OCI-LY1 (cell line): ENCODE measurements around the gene DPP6.

ENCODE experiments used
- H2AFZ ChIP-seq: fragments of 200-600 bp; sonication (generic), shearing (Covaris generic); 2 replicates; pipeline ENCODE4 v1.6.0; 2014; ENCODE audit warnings: antibody characterized with exemption, mild to moderate bottlenecking, low read length
- H3F3A ChIP-seq: fragments of 200-600 bp; sonication (generic), shearing (Covaris generic); 2 replicates; pipeline ENCODE4 v1.6.0; 2014; ENCODE audit warnings: mild to moderate bottlenecking, antibody characterized with exemption, low read length, moderate library complexity; ENCODE audit not compliant: insufficient read depth
- H3K27ac ChIP-seq: fragments of 200-600 bp; sonication (generic); 2 replicates; pipeline ENCODE4 v1.5.1; 2014; ENCODE audit warnings: low read length, mixed run types, mild to moderate bottlenecking, low read depth; ENCODE audit not compliant: poor library complexity, severe bottlenecking
- H3K27me3 ChIP-seq: fragments of 200-600 bp; sonication (generic); 2 replicates; pipeline ENCODE4 v1.6.0; 2014; ENCODE audit warnings: antibody characterized with exemption, mild to moderate bottlenecking, low read length, moderate library complexity; ENCODE audit not compliant: insufficient read depth
- H3K36me3 ChIP-seq: fragments of 200-600 bp; sonication (generic); 2 replicates; pipeline ENCODE4 v1.6.1; 2014; ENCODE audit warnings: mild to moderate bottlenecking, antibody characterized with exemption, low read length, moderate library complexity, mixed read lengths; ENCODE audit not compliant: insufficient read depth
- H3K4me1 ChIP-seq: fragments of 200-600 bp; sonication (generic); 2 replicates; pipeline ENCODE4 v1.5.1; 2014; ENCODE audit warnings: mild to moderate bottlenecking, low read length, moderate library complexity; ENCODE audit not compliant: insufficient read depth, severe bottlenecking
- H3K4me2 ChIP-seq: fragments of 200-600 bp; sonication (generic), shearing (Covaris generic); 2 replicates; pipeline ENCODE4 v1.6.1; 2014; ENCODE audit warnings: low read length
- H3K4me3 ChIP-seq: fragments of 200-600 bp; sonication (generic); 2 replicates; pipeline ENCODE4 v1.5.1; 2014; ENCODE audit warnings: low read length, low read depth, mild to moderate bottlenecking, mixed read lengths; ENCODE audit not compliant: poor library complexity, severe bottlenecking
- H3K79me2 ChIP-seq: fragments of 200-600 bp; shearing (Covaris generic); 2 replicates; pipeline ENCODE4 v1.6.1; 2016; ENCODE audit warnings: mixed run types, low read length, mixed read lengths; ENCODE audit not compliant: insufficient read depth
- H3K9ac ChIP-seq: fragments of 200-600 bp; sonication (generic), shearing (Covaris generic); 2 replicates; pipeline ENCODE4 v1.6.1; 2014; ENCODE audit warnings: mild to moderate bottlenecking, low read length, mixed read lengths
- H3K9me2 ChIP-seq: fragments of 200-600 bp; sonication (generic), shearing (Covaris generic); 2 replicates; pipeline ENCODE4 v1.6.1; 2014; ENCODE audit warnings: low read depth, mild to moderate bottlenecking, low read length, mixed read lengths
- H3K9me3 ChIP-seq: fragments of 200-600 bp; shearing (Covaris generic); 2 replicates; pipeline ENCODE4 v1.6.1; 2014; ENCODE audit warnings: low read length, mixed read lengths
- H4K20me1 ChIP-seq: fragments of 200-600 bp; sonication (generic), shearing (Covaris generic); 2 replicates; pipeline ENCODE4 v1.6.0; 2016; ENCODE audit warnings: mild to moderate bottlenecking, low read length; ENCODE audit not compliant: insufficient read depth
- EZH2 ChIP-seq: fragments of 200-600 bp; sonication (generic), shearing (Covaris generic); IDR thresholded peaks from 2 replicates; pipeline ENCODE4 v1.8.0; 2017; ENCODE audit warnings: borderline replicate concordance, mixed run types, mild to moderate bottlenecking, antibody characterized with exemption, low read length, moderate library complexity, mixed read lengths
- TF ChIP-seq, protein P1 (sequence below): fragments of 200-600 bp; sonication (generic), shearing (Covaris generic); IDR thresholded peaks from 2 replicates; pipeline ENCODE4 v1.5.1; 2017; ENCODE audit warnings: mild to moderate bottlenecking, antibody characterized with exemption, low read length, moderate library complexity, mixed read lengths

Gene DPP6

DNA sequence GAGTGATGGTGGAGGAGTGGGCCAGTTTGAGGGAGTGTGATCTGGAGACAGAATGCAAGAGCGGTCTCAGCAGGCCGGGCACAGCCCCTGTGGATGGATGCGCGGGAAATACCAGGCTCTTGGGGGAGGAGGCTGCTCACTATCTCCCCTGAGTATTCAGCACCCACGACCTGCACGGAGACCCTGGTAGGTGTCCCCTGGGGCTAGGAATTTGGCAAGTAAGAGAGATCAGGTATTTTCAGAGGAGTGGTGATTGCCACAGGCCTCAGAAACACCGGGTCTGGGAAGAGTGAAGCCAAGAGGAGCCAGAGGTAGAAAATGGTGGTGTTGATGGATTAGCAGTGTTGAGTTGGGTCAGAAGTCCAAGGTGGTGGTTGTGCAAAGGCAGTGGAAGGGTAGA lies 524.4 kb downstream of the DPP6 start:
- no peaks in the 10 kb centered on the region for H3K9me2 ChIP-seq
- no peaks in the 10 kb centered on the region for H3K4me1 ChIP-seq
- no peak overlapping the region for H2AFZ ChIP-seq
- no peaks in the 10 kb centered on the region for H3K36me3 ChIP-seq
- no peak overlapping the region for H3K27ac ChIP-seq
- H3K79me2 ChIP-seq, result no peaks in the 10 kb centered on the region
- H3K9ac ChIP-seq, result no peak overlapping the region
- H3K4me3 ChIP-seq, result no peak overlapping the region
- no peak overlapping the region for H3K4me2 ChIP-seq
- no peaks in the 10 kb centered on the region for H3K9me3 ChIP-seq
- H3F3A ChIP-seq, result no peaks in the 10 kb centered on the region
- no peak for TF ChIP-seq EZH2
- H4K20me1 ChIP-seq, result no peaks in the 10 kb centered on the region
- no peaks in the 10 kb centered on the region for H3K27me3 ChIP-seq

DNA sequence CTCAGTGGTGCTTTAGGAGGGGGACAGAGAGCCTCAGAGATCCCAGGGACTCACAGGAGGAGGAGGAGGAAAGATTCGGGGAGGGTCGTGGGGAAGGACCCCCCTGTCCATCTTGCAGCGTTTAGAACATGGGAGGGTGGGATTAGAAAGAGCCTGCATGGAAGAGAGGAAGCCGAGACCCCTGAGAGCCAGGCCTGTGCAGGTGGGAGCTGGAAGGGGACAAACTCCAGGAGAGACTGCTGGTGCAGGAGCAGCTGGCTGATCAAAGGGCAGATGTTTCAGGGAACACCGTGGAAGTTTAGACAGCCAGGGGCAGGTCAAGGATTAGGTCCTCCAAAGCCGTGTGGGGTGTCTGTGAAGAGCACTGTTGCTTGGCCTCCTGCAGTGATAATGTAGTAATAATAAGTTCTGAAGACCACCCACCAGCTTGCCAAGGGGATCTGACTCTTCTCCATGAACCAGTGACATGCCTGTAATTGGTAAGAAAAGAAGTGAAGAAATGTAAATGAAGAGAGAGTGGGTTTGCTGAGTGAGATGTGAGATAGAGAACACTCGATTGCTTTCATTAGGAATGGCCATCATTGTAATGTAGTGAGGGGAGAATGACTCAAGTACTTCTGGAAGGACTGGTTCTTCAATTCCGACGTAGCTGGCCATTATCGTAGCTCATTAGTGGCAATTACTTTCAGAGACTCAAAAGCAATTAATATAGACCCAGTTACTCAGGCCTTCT lies 525.1 kb downstream of the DPP6 start:
- Histone ChIP-seq H3K79me2 (no peaks in the 10 kb centered on the region), H3K36me3 (no peaks in the 10 kb centered on the region), H3K9me3 (no peaks in the 10 kb centered on the region), H3K9ac (no peak overlapping the region), H3F3A (no peaks in the 10 kb centered on the region), H4K20me1 (no peaks in the 10 kb centered on the region), H3K4me3 (no peak overlapping the region), H2AFZ (no peak overlapping the region), H3K4me1 (no peaks in the 10 kb centered on the region), H3K4me2 (no peak overlapping the region), H3K27ac (no peak overlapping the region), H3K9me2 (no peaks in the 10 kb centered on the region), H3K27me3 (no peaks in the 10 kb centered on the region)
- TF ChIP-seq, protein P1, sequence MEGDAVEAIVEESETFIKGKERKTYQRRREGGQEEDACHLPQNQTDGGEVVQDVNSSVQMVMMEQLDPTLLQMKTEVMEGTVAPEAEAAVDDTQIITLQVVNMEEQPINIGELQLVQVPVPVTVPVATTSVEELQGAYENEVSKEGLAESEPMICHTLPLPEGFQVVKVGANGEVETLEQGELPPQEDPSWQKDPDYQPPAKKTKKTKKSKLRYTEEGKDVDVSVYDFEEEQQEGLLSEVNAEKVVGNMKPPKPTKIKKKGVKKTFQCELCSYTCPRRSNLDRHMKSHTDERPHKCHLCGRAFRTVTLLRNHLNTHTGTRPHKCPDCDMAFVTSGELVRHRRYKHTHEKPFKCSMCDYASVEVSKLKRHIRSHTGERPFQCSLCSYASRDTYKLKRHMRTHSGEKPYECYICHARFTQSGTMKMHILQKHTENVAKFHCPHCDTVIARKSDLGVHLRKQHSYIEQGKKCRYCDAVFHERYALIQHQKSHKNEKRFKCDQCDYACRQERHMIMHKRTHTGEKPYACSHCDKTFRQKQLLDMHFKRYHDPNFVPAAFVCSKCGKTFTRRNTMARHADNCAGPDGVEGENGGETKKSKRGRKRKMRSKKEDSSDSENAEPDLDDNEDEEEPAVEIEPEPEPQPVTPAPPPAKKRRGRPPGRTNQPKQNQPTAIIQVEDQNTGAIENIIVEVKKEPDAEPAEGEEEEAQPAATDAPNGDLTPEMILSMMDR, result no peak

DNA sequence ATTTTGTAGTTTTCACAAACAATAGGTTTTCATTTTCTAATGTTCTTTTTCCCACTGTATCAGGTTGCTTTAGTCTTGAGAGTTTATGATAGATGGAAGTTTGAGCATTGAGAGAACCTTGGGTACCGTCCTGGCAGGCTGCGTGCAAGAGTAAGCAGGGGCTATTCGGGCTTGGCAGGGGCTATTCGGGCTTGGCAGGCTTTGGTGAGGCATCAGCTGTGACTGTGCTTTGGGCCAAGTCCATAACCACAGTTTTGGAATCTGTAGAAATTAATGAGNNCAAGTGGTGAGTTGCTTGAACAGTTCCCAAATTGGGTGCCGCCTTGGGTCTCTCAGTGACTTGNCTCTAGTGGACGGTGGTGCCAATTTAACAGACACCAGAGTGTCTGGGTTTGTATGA lies 526.1 kb downstream of the DPP6 start:
- Histone ChIP-seq H3F3A (no peaks in the 10 kb centered on the region), H3K4me3 (no peak overlapping the region), H3K79me2 (no peaks in the 10 kb centered on the region), H3K4me2 (no peak overlapping the region), H4K20me1 (no peaks in the 10 kb centered on the region), H2AFZ (no peak overlapping the region), H3K4me1 (no peaks in the 10 kb centered on the region), H3K27ac (no peak overlapping the region), H3K9ac (no peak overlapping the region), H3K27me3 (no peaks in the 10 kb centered on the region), H3K9me3 (no peaks in the 10 kb centered on the region), H3K36me3 (no peaks in the 10 kb centered on the region), H3K9me2 (no peaks in the 10 kb centered on the region)
- no peak for TF ChIP-seq EZH2
- TF ChIP-seq, protein P1, result no peak

- H3K4me1 ChIP-seq, result no peaks in the 10 kb centered on the region
- no peak overlapping the region for H3K27ac ChIP-seq
- H4K20me1 ChIP-seq, result no peaks in the 10 kb centered on the region
- H2AFZ ChIP-seq, result no peak overlapping the region
- TF ChIP-seq, protein P1, result no peak
- no peak for TF ChIP-seq EZH2
- H3K36me3 ChIP-seq, result no peaks in the 10 kb centered on the region
- no peaks in the 10 kb centered on the region for H3F3A ChIP-seq
- no peak overlapping the region for H3K9ac ChIP-seq
- no peaks in the 10 kb centered on the region for H3K27me3 ChIP-seq
- H3K79me2 ChIP-seq, result no peaks in the 10 kb centered on the region
- no peak overlapping the region for H3K4me2 ChIP-seq
- no peaks in the 10 kb centered on the region for H3K9me2 ChIP-seq
- no peaks in the 10 kb centered on the region for H3K9me3 ChIP-seq
- H3K4me3 ChIP-seq, result no peak overlapping the region
Observed at GRCh38 chr7:154579711-154580110, 527.5 kb downstream of the DPP6 start.
